Mucosa of rectum (tissue), 2 donors: ENCODE measurements around the gene STK40.

Experiments
- H3K27ac ChIP-seq, 2 donors: one replicate each; pipeline ENCODE4 v1.7.0; 2013; ENCODE audit warnings: inconsistent platforms in 2 of 2, low read depth in 2 of 2, low read length in 2 of 2
- H3K27me3 ChIP-seq, 2 donors: one replicate each; pipeline ENCODE4 v1.7.0; 2013; ENCODE audit warnings: low read length in 2 of 2; ENCODE audit not compliant: control insufficient read depth in 2 of 2, insufficient read depth in 2 of 2
- H3K36me3 ChIP-seq, 2 donors: one replicate each; pipeline ENCODE4 v1.7.0; 2013; ENCODE audit warnings: low read length in 2 of 2; ENCODE audit not compliant: control insufficient read depth in 2 of 2, insufficient read depth in 2 of 2
- H3K4me1 ChIP-seq, 2 donors: one replicate each; pipeline ENCODE4 v1.7.0; 2013; ENCODE audit warnings: low read length in 2 of 2, mild to moderate bottlenecking in 1 of 2; ENCODE audit not compliant: control insufficient read depth in 2 of 2, insufficient read depth in 2 of 2
- H3K4me3 ChIP-seq, 2 donors: one replicate each; pipeline ENCODE4 v1.7.0; 2013; ENCODE audit warnings: low read length in 2 of 2
- H3K9ac ChIP-seq, 2 donors: one replicate each; pipeline ENCODE4 v1.7.0; 2013; ENCODE audit warnings: low read length in 2 of 2, low read depth in 1 of 2, mild to moderate bottlenecking in 1 of 2
- H3K9me3 ChIP-seq, 2 donors: one replicate each; pipeline ENCODE4 v1.7.0; 2013; ENCODE audit warnings: low read length in 2 of 2; ENCODE audit not compliant: control insufficient read depth in 2 of 2
- donor health status: healthy.
- donor health status: Normal muscosa, but diverticular disease.

The STK40 gene

DNA sequence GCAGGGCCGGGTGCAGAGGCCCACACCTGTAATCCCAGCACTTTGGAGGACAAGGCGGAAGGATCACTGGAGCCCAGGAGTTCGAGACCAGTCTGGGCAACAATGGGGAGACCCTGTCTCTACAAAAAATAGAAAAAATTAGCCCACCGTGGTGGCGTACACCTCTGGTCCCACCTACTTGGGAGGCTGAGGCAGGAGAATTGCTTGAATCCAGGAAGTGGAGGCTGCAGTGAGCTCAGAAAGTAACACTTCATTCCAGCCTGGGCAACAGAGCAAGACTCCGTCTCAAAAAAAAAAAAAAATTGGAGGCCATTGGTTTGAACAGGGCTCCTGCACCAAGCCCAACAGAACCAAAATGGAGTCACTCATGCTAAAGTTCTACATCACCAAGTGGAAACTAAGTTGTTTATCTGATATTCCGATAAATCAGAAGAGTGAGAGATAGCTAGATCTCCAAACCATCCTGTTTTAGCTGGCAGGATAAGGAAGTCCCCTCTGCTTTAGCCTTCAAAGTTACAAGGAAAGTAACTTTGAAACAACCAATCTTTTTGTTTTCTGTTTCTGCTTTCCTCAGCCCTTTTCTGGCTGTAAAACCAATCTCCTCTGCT is 12.8 kb upstream of the STK40 start:
- Histone ChIP-seq H3K36me3 (peaks cover 0 to 8% of the 10 kb centered on the region in 2 donors), H3K9ac (no peak overlapping the region), H3K4me1 (peaks cover 8 to 9% of the 10 kb centered on the region in 2 donors), H3K4me3 (peak overlapping the region in 1 of 2 donors; percentile 96), H3K27ac (peak overlapping the region in 1 of 2 donors; percentile 87), H3K27me3 (no peaks in the 10 kb centered on the region), H3K9me3 (no peaks in the 10 kb centered on the region)

GRCh38 chr1:36397378-36398230 is 11.9 kb upstream of the STK40 start, which contains the start of gene LSM10:
Gene LSM10, minus strand, starts transcription at chr1:36397908. Its CDS starts 3,779 bp downstream, at chr1:36394129.
- peaks cover 8 to 9% of the 10 kb centered on the region in 2 donors for H3K4me1 ChIP-seq
- peak within 1 kb of the TSS; percentile 73 to 87 for H3K27ac ChIP-seq

GRCh38 chr1:36397083-36397377 is 11.3 kb upstream of the STK40 start:
- Histone ChIP-seq H3K4me1 (peaks cover 8 to 9% of the 10 kb centered on the region in 2 donors), H3K4me3 (peak overlapping the region; percentile 81 to 96), H3K27ac (peak overlapping the region; percentile 73 to 87), H3K27me3 (no peaks in the 10 kb centered on the region), H3K9ac (peak overlapping the region; percentile 87 to 96), H3K36me3 (peaks cover 10 to 16% of the 10 kb centered on the region in 2 donors), H3K9me3 (no peaks in the 10 kb centered on the region)

More at GRCh38 chr1:36397378-36398230, 11.9 kb upstream of the STK40 start, which contains the start of gene LSM10:
- Histone ChIP-seq H3K27me3 (no peaks in the 10 kb centered on the region), H3K9ac (peak within 1 kb of the TSS; percentile 87 to 96), H3K36me3 (peaks cover 7 to 13% of the 10 kb centered on the region in 2 donors), H3K9me3 (no peaks in the 10 kb centered on the region), H3K4me3 (peak within 1 kb of the TSS; percentile 81 to 96)

DNA sequence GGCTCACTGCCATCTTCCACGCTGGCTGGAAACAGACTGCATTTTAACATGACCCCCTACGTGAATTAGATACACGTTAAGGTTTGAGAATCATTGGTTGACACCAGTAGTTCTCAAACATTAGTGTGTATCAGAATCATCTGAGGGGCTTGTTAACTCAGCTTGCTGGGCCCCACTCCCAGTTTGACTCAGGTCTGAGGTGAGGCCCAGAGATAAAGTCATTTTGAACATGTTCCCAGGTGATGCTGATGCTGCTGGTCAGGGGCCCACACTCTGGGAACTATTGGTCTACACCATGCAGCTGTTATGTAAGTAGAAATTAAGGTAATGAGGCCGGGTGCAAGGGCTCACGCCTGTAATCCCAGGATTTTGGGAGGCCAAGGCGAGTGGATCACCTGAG is 10.6 kb upstream of the STK40 start:
- Histone ChIP-seq H3K27ac (no peak overlapping the region), H3K4me3 (no peak overlapping the region), H3K27me3 (no peaks in the 10 kb centered on the region), H3K9ac (no peak overlapping the region), H3K9me3 (no peaks in the 10 kb centered on the region), H3K4me1 (peaks cover 5 to 9% of the 10 kb centered on the region in 2 donors), H3K36me3 (peaks cover 11 to 19% of the 10 kb centered on the region in 2 donors)

GRCh38 chr1:36393686-36394085 is 8.0 kb upstream of the STK40 start:
- Histone ChIP-seq H3K4me1 (peaks cover 5 to 14% of the 10 kb centered on the region in 2 donors), H3K27me3 (no peaks in the 10 kb centered on the region), H3K9ac (no peak overlapping the region), H3K9me3 (no peaks in the 10 kb centered on the region), H3K36me3 (peaks cover 18 to 26% of the 10 kb centered on the region in 2 donors), H3K4me3 (no peak overlapping the region), H3K27ac (no peak overlapping the region)

DNA sequence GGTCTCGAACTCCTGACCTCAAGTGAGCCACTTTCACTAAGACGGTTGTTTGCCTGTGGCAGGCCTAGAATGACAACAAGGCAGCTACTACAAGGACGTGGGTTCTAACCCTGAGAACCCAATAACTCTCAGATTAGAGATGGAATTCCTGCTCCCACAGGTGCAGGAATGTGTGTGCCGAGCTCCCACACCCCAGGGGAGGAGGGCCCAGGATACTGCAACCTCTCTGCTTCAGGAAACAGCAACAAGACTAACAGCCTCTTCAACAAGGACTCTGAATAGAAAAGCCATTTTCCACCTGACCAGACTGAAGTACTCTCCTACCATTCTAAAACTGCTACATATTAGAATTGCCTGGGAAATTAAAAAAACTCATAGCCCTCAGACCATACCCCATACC is 7.1 kb upstream of the STK40 start:
- H3K27ac ChIP-seq = no peak overlapping the region
- H3K9ac ChIP-seq = no peak overlapping the region
- peaks cover 5 to 14% of the 10 kb centered on the region in 2 donors for H3K4me1 ChIP-seq
- no peak overlapping the region for H3K4me3 ChIP-seq
- no peaks in the 10 kb centered on the region for H3K9me3 ChIP-seq
- H3K27me3 ChIP-seq = no peaks in the 10 kb centered on the region
- H3K36me3 ChIP-seq = peaks cover 18 to 26% of the 10 kb centered on the region in 2 donors

DNA sequence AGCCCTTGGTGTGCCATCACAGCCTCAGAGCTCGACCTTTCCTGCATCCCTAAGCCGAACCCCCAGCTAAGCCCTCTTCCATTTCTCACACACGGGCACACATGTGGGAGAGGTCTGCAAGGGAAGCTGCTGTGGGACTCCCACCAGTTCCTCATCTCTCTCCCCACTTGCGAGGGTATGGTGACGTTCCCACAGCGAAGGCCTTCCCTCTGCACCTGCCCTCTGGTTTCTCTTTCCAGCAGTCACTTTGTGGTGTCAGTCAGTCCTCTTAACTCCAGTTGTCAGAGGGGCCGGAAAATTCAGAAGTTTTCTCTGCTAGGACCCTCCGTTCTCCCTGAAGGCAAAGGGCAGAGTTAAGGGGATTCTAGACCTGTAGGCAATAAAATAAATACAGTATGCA is 5.5 kb upstream of the STK40 start:
- H3K9ac ChIP-seq = no peak overlapping the region
- peaks cover 18 to 26% of the 10 kb centered on the region in 2 donors for H3K36me3 ChIP-seq
- no peaks in the 10 kb centered on the region for H3K9me3 ChIP-seq
- peak overlapping the region in 1 of 2 donors; percentile 17 for H3K27ac ChIP-seq
- H3K4me3 ChIP-seq = no peak overlapping the region
- peaks cover 17 to 18% of the 10 kb centered on the region in 2 donors for H3K4me1 ChIP-seq
- no peaks in the 10 kb centered on the region for H3K27me3 ChIP-seq

GRCh38 chr1:36390411-36390810 is 4.7 kb upstream of the STK40 start:
- Histone ChIP-seq H3K27ac (peak overlapping the region in 1 of 2 donors; percentile 48), H3K9me3 (no peaks in the 10 kb centered on the region), H3K9ac (no peak overlapping the region), H3K36me3 (peaks cover 18 to 26% of the 10 kb centered on the region in 2 donors), H3K4me1 (peaks cover 17 to 21% of the 10 kb centered on the region in 2 donors), H3K27me3 (no peaks in the 10 kb centered on the region), H3K4me3 (no peak overlapping the region)

- Histone ChIP-seq H3K27me3 (no peaks in the 10 kb centered on the region), H3K36me3 (peaks cover 18 to 26% of the 10 kb centered on the region in 2 donors), H3K9me3 (no peaks in the 10 kb centered on the region), H3K4me1 (peaks cover 20 to 22% of the 10 kb centered on the region in 2 donors), H3K9ac (no peak overlapping the region), H3K4me3 (no peak overlapping the region), H3K27ac (peak overlapping the region in 1 of 2 donors; percentile 48)
Observed at GRCh38 chr1:36389999-36390398, 4.3 kb upstream of the STK40 start.

GRCh38 chr1:36389261-36389660 is 3.5 kb upstream of the STK40 start:
- no peak overlapping the region for H3K4me3 ChIP-seq
- no peak overlapping the region for H3K9ac ChIP-seq
- H3K36me3 ChIP-seq = peaks cover 18 to 26% of the 10 kb centered on the region in 2 donors
- peaks cover 26 to 29% of the 10 kb centered on the region in 2 donors for H3K4me1 ChIP-seq
- H3K27me3 ChIP-seq = no peaks in the 10 kb centered on the region
- no peaks in the 10 kb centered on the region for H3K9me3 ChIP-seq
- H3K27ac ChIP-seq = peak overlapping the region in 1 of 2 donors; percentile 48
